ENCODE results near the gene ITGBL1. TPM values are rescaled to one million over a fixed set of nuclear protein-coding genes. Genes with fewer than 3 reads are reported as not detected.

ITGBL1 gene
- total and polyA plus RNA-seq, 2 of the 8 experiments (the other 6 are each of a cell fraction or from before 2014, with no cell fraction given) = not detected

GRCh38 chr13:101728615-101729014 is 276.1 kb downstream of the ITGBL1 start:
- no peak overlapping the region for H2BK5ac ChIP-seq (ENCODE audit: low read depth, low read length)
- no peak overlapping the region for H4K8ac ChIP-seq (ENCODE audit: extremely low read depth, insufficient read depth, low read length)
- WGBS, 2 experiments (ENCODE audit: extremely low coverage in 1 of 2, insufficient coverage in 1 of 2, insufficient read length in 1 of 2, insufficient replicate concordance in 2 of 2, low coverage in 1 of 2, low lambda C conversion rate in 2 of 2, missing lambda C conversion rate in 1 of 2) = 97% methylated on average over 3 of the region's 3 CpGs; no CpG with 5 or more reads in 1 of the 2 experiments
- H4K91ac ChIP-seq (replicated peaks; ENCODE audit: insufficient read length, low read length) = no peak overlapping the region
- DNase-seq (ENCODE audit: low read depth in 1 of 2, low spot score in 2 of 2) (no peak), FAIRE-seq (no peak)
- POLR2A ChIA-PET (ENCODE audit: partially characterized antibody) = no interaction called here
- H3K23ac ChIP-seq (ENCODE audit: insufficient read length) = no peak overlapping the region
- no peaks in the 10 kb centered on the region for H3K36me3 ChIP-seq (ENCODE audit: control insufficient read depth in 2 of 4, insufficient read depth in 4 of 4, low read length in 3 of 4)
- CTCF ChIA-PET (ENCODE audit: partially characterized antibody) = no interaction called here
- H3K79me2 ChIP-seq (ENCODE audit: control insufficient read depth in 1 of 2, insufficient read depth in 2 of 2, low read length in 2 of 2) = no peaks in the 10 kb centered on the region
- H3K14ac ChIP-seq (ENCODE audit: insufficient read length) = no peak overlapping the region
- H2AK5ac ChIP-seq (ENCODE audit: low read depth, low read length) = no peak overlapping the region
- H3K4ac ChIP-seq (replicated peaks; ENCODE audit: insufficient read length, low read depth, low read length) = no peak overlapping the region
- no peak overlapping the region for H2BK15ac ChIP-seq (ENCODE audit: low read length)
- H3K27me3 ChIP-seq (replicated peaks in 1 of 4; ENCODE audit: control insufficient read depth in 3 of 4, extremely low read depth in 1 of 4, insufficient read depth in 3 of 4, low read length in 3 of 4) = no peaks in the 10 kb centered on the region
- no peaks in the 10 kb centered on the region for H4K20me1 ChIP-seq (replicated peaks in 1 of 2; ENCODE audit: control insufficient read depth in 1 of 2, insufficient read depth in 2 of 2, low read length in 2 of 2)
- no peaks in the 10 kb centered on the region for H3K4me1 ChIP-seq (replicated peaks in 1 of 4; ENCODE audit: control insufficient read depth in 3 of 4, insufficient read depth in 4 of 4, low read length in 3 of 4)
- no peak overlapping the region for H3K4me2 ChIP-seq (ENCODE audit: insufficient read depth in 1 of 2, low read depth in 2 of 2, low read length in 2 of 2)
- no peak overlapping the region for H4K5ac ChIP-seq (ENCODE audit: insufficient read length, low read depth, low read length)
- H3K56ac ChIP-seq (replicated peaks; ENCODE audit: insufficient read length, low read depth, low read length) = no peak overlapping the region
- no peak overlapping the region for H2BK120ac ChIP-seq (replicated peaks; ENCODE audit: low read depth, low read length)
- H3K4me3 ChIP-seq (ENCODE audit: extremely low read depth in 1 of 4, insufficient read depth in 2 of 4, low read depth in 3 of 4, low read length in 4 of 4) = no peak overlapping the region
- H3K27ac ChIP-seq (ENCODE audit: low read depth, low read length) = no peak overlapping the region
- no peaks in the 10 kb centered on the region for H3K23me2 ChIP-seq (ENCODE audit: low read depth, low read length)
- H2BK20ac ChIP-seq (ENCODE audit: low read length) = no peak overlapping the region
- H3K9ac ChIP-seq (replicated peaks in 1 of 4; ENCODE audit: extremely low read depth in 1 of 4, low read depth in 3 of 4, low read length in 3 of 4) = no peak overlapping the region
- no peak overlapping the region for H2AFZ ChIP-seq (ENCODE audit: low read length)
- TF ChIP-seq, protein P1, sequence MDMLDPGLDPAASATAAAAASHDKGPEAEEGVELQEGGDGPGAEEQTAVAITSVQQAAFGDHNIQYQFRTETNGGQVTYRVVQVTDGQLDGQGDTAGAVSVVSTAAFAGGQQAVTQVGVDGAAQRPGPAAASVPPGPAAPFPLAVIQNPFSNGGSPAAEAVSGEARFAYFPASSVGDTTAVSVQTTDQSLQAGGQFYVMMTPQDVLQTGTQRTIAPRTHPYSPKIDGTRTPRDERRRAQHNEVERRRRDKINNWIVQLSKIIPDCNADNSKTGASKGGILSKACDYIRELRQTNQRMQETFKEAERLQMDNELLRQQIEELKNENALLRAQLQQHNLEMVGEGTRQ (IDR thresholded peaks at IDR 0.05; ENCODE audit: low read length) = no peak
- TF ChIP-seq ATF2 (IDR thresholded peaks at IDR 0.05; ENCODE audit: low read length) (no peak), SP1 (IDR thresholded peaks at IDR 0.05; ENCODE audit: low read depth, low read length) (no peak)
- H2BK12ac ChIP-seq (ENCODE audit: low read depth, low read length) = no peak overlapping the region
- H3K18ac ChIP-seq (ENCODE audit: extremely low read depth, low read length) = no peak overlapping the region
- H3K79me1 ChIP-seq (ENCODE audit: low read depth, low read length) = no peaks in the 10 kb centered on the region
- no peaks in the 10 kb centered on the region for H3K9me3 ChIP-seq (ENCODE audit: insufficient read depth in 2 of 2, low read depth in 1 of 2, low read length in 1 of 2)
